NCI-H1092 treated with DMSO at 0.1 percent for 48 hours (cell line): Measurements from ENCODE around the gene S100A5.

Experiments
- DNase-seq: peaks from one replicate; lab custom pipeline; 2025; lab: John Stamatoyannopoulos, UW

The S100A5 gene

GRCh38 chr1:153547560-153548551 is 7.1 kb upstream of the S100A5 start:
- no peak for DNase-seq

- no peak for DNase-seq
These were observed 6.2 kb upstream of the S100A5 start for GRCh38 chr1:153546796-153547559.

GRCh38 chr1:153546371-153546770 is 5.6 kb upstream of the S100A5 start:
- DNase-seq = no peak

GRCh38 chr1:153545067-153546055 is 4.6 kb upstream of the S100A5 start, which contains the start of gene S100A4:
Gene S100A4, minus strand, starts transcription at chr1:153545806. Its CDS starts 1,012 bp downstream, at chr1:153544794.
- peak; percentile 72 for DNase-seq

- no peak for DNase-seq
These were observed 3.8 kb upstream of the S100A5 start for GRCh38 chr1:153544453-153545066.

GRCh38 chr1:153543736-153544135 is 3.0 kb upstream of the S100A5 start:
- no peak for DNase-seq

- DNase-seq = no peak
These were observed 2.4 kb upstream of the S100A5 start for GRCh38 chr1:153542956-153543711.

- no peak for DNase-seq
These were observed 1.2 kb upstream of the S100A5 start for GRCh38 chr1:153541641-153542590.

DNA sequence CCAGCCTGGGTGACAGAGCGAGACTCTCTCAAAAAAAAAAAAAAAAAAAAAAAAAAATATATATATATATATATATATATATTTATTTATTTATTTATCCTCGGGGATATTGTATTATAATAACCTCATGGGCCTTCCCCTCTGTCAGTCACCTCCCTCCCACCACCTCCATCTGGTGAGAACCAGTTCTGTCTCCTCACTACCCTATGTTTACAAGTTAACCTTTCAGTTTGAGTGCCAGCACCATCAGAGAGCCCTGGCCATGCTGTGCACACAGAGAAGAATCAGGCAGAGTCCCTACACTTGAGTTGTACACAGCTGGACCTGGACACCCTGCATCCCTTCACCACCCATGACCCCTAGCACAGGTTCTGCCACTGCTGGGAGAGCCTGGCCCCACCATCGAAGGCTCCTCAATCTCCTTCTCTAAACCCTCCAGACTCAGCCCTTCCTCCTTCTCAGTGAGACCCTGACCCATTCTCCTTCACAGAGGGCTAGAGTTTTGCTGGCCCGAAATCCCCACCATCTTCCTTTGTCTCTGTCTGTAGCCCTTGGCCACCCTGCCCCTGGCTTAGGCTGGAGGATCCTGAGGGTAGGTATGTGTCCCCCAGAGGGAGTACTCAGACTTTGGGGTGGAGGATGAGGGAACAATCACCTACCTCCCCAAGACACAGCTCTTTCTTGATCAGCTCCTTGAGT is 1.2 kb downstream of the S100A5 start:
- no peak for DNase-seq

DNA sequence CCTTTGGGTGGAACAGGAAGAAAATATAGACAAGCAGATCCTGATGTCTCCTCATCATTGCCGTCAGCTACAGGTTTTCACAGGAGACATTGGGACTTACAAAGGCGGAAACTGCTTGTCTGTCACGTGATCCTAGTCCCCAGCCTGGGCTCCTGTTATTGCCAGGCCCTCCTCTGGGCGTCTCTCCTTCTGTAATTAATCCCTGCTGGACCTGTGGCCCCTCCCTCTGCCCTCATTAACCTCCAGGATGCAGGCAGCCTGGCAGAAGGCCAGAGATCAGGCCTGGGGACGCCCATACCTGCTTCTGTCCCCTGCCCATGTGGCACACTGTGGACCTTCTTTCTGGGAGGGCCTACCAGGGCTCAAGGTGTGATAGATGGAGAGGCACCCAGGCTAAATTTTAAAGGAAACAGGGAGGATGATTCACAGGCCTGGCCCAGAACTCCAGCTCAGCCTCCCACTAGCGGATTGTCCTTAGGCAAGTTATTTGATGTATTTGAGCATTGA is 2.4 kb downstream of the S100A5 start:
- DNase-seq = no peak

DNA sequence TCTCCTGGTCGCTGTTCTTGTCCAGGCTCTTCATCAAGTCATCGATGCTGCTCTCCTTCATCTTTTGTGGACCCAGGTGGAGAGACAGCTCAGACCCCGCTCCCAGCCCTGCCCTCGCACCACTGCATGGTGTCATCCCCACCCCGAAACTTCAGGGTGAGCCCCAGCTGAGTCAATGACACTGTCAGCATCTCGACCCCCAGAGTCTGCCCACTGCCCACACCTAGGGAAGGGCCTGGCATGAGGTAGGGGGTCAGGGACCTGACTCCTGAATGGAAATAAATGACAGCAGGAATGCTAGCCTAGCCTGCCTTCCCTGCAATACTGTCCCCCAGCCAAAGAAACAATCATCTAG is 3.4 kb downstream of the S100A5 start:
- no peak for DNase-seq

- no peak for DNase-seq
These were observed 3.9 kb downstream of the S100A5 start for GRCh38 chr1:153536671-153537375.

GRCh38 chr1:153536012-153536670 is 4.6 kb downstream of the S100A5 start:
- DNase-seq = peak; percentile 69

GRCh38 chr1:153535242-153536011 is 5.3 kb downstream of the S100A5 start, which contains the start of gene S100A6:
Gene S100A6, minus strand, starts transcription at chr1:153535991. Its CDS starts 652 bp downstream, at chr1:153535339.
- no peak for DNase-seq

DNA sequence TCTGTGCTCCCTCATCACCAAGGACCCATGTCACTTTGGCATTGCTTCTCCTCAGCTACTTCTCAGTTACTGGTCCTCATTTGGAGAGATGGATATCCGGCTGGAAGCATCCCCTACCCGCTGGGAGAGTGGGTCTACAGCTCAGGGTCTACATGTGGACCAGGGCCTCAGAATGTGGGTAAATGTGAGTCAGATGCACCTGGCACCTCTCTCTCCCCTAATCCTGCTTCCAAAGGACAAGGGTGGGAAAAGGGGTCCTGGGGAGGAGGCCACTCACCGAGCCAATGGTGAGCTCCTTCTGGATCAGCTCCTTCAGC is 5.9 kb downstream of the S100A5 start:
- DNase-seq = no peak

- no peak for DNase-seq
These were observed 6.4 kb downstream of the S100A5 start for GRCh38 chr1:153534226-153534924.
